Frontal cortex (tissue), 4 donors: ENCODE measurements around the gene POLR2A. TPM values are rescaled to one million over a fixed set of nuclear protein-coding genes. Genes with fewer than 3 reads are reported as not detected.
"Not testable (repeated sequence)": the region's sequence is repeated elsewhere in the genome, so short reads cannot be mapped to it uniquely, and the experiment has no call there.

ENCODE experiments used
- DNase-seq, 2 donors: peaks; one replicate each; pipeline ENCODE4 v3.0.0; 2012; ENCODE audit warnings: low spot score in 2 of 2
- FAIRE-seq: peaks from 2 replicates; lab custom pipeline; 2012; peaks lifted over from hg19 to GRCh38; lab: Jason Lieb, UNC
- total RNA-seq: library from RNA; depleted of rRNA; stranded (reverse); fragments of >200 nt; gene quantifications from one replicate; pipeline ENCODE4 v1.2.3, GENCODE V29; 2014
- donor health status: control.
- donor health status: control.
- donor health status: control.

The POLR2A gene
- total RNA-seq, 1 donor from 2014 or later: 33.0 TPM

GRCh38 chr17:7477392-7478275 is 6.5 kb upstream of the POLR2A start:
- no peak for FAIRE-seq
- DNase-seq: peak in 1 of 2 donors; percentile 58

GRCh38 chr17:7478276-7479212 is 5.6 kb upstream of the POLR2A start:
- DNase-seq (peak; percentile 75 to 82), FAIRE-seq (no peak)

GRCh38 chr17:7479213-7480088 is 4.7 kb upstream of the POLR2A start, which contains the start of gene ZBTB4:
ZBTB4 (minus strand) TSS chr17:7479631; CDS start chr17:7466801, 12,830 bp downstream.
- FAIRE-seq: no peak
- peak; percentile 84 to 85 for DNase-seq

- no peak for FAIRE-seq
- DNase-seq: no peak
Observed at GRCh38 chr17:7480089-7480384, 4.1 kb upstream of the POLR2A start.

- DNase-seq, FAIRE-seq: not testable (repeated sequence)
Observed at GRCh38 chr17:7481275-7481674, 2.9 kb upstream of the POLR2A start, which contains the start of gene SLC35G6. SLC35G6 (plus strand) TSS chr17:7481446; CDS start chr17:7481517, 71 bp downstream.

- not testable (repeated sequence) for DNase-seq, FAIRE-seq
Observed at GRCh38 chr17:7481842-7482741, 2.1 kb upstream of the POLR2A start.

GRCh38 chr17:7482742-7483088 is 1.5 kb upstream of the POLR2A start:
- FAIRE-seq, DNase-seq: not testable (repeated sequence)

- DNase-seq (peak; percentile 85 to 87), FAIRE-seq (no peak)
Observed at GRCh38 chr17:7483255-7484066, 705 bp upstream of the POLR2A start.

GRCh38 chr17:7484919-7485377 is 782 bp downstream of the POLR2A start:
- FAIRE-seq (no peak), DNase-seq (no peak)

- DNase-seq (no peak), FAIRE-seq (no peak)
Observed at GRCh38 chr17:7486181-7486580, 2.0 kb downstream of the POLR2A start.

- FAIRE-seq (no peak), DNase-seq (no peak)
Observed at GRCh38 chr17:7490144-7490543, 6.0 kb downstream of the POLR2A start.

GRCh38 chr17:7491583-7491982 is 7.4 kb downstream of the POLR2A start:
- no peak for DNase-seq
- no peak for FAIRE-seq

- FAIRE-seq (no peak), DNase-seq (no peak)
Observed at GRCh38 chr17:7493941-7494340, 9.8 kb downstream of the POLR2A start.

GRCh38 chr17:7495906-7496434 is 11.8 kb downstream of the POLR2A start:
- no peak for DNase-seq
- no peak for FAIRE-seq

GRCh38 chr17:7496470-7497183 is 12.5 kb downstream of the POLR2A start:
- FAIRE-seq: no peak
- no peak for DNase-seq

GRCh38 chr17:7497228-7497627 is 13.1 kb downstream of the POLR2A start:
- DNase-seq (no peak), FAIRE-seq (no peak)

GRCh38 chr17:7497636-7498035 is 13.5 kb downstream of the POLR2A start:
- FAIRE-seq: no peak
- DNase-seq: no peak
